Kidney epithelial cell (primary cell): Measurements from ENCODE around the gene GPR137B. TPM values are rescaled to one million over a fixed set of nuclear protein-coding genes. Genes with fewer than 3 reads are reported as not detected.

Experiments used
- DNase-seq: peaks from one replicate; pipeline ENCODE4 v3.0.0-alpha.2; 2010; ENCODE audit warnings: low read depth
- H3K27me3 ChIP-seq: 2 replicates; pipeline ENCODE4 v1.6.0; 2011; ENCODE audit warnings: low read length; ENCODE audit not compliant: control insufficient read depth, insufficient read depth
- H3K36me3 ChIP-seq: 2 replicates; pipeline ENCODE4 v1.5.1; 2011; ENCODE audit warnings: low read length; ENCODE audit not compliant: control insufficient read depth, insufficient read depth
- H3K4me3 ChIP-seq: 2 replicates; pipeline ENCODE4 v1.5.1; 2011; ENCODE audit warnings: low read depth, mild to moderate bottlenecking, control low read depth, low read length
- CTCF ChIP-seq: IDR thresholded peaks from 2 replicates; pipeline ENCODE4 v1.5.1; 2011; ENCODE audit warnings: mild to moderate bottlenecking, moderate library complexity, low read length, control low read depth, inconsistent platforms; ENCODE audit not compliant: insufficient read depth, poor library complexity, severe bottlenecking
- total RNA-seq: library from RNA; depleted of rRNA; stranded (reverse); fragments of >200 nt; gene quantifications from 2 replicates; pipeline ENCODE4 v1.2.3, GENCODE V29; 2015

GPR137B gene
- total RNA-seq, 1 donor from 2014 or later, result 26.8 TPM

GRCh38 chr1:236122176-236122575, 20.2 kb upstream of the GPR137B start:
- Histone ChIP-seq H3K36me3 (no peaks in the 10 kb centered on the region), H3K27me3 (no peaks in the 10 kb centered on the region), H3K4me3 (no peak overlapping the region)
- no peak for DNase-seq
- TF ChIP-seq CTCF, result no peak

GRCh38 chr1:236123563-236123962, 18.8 kb upstream of the GPR137B start:
- no peak for TF ChIP-seq CTCF
- H3K27me3 ChIP-seq, result no peaks in the 10 kb centered on the region
- no peaks in the 10 kb centered on the region for H3K36me3 ChIP-seq
- DNase-seq, result no peak
- no peak overlapping the region for H3K4me3 ChIP-seq

GRCh38 chr1:236124965-236125364, 17.4 kb upstream of the GPR137B start:
- Histone ChIP-seq H3K27me3 (no peaks in the 10 kb centered on the region), H3K36me3 (no peaks in the 10 kb centered on the region), H3K4me3 (no peak overlapping the region)
- no peak for DNase-seq
- TF ChIP-seq CTCF, result no peak

- DNase-seq, result no peak
- Histone ChIP-seq H3K4me3 (no peak overlapping the region), H3K27me3 (no peaks in the 10 kb centered on the region), H3K36me3 (no peaks in the 10 kb centered on the region)
- TF ChIP-seq CTCF, result no peak
Observed at GRCh38 chr1:236127045-236127444, 15.3 kb upstream of the GPR137B start.

GRCh38 chr1:236128646-236129178, 13.6 kb upstream of the GPR137B start:
- Histone ChIP-seq H3K36me3 (no peaks in the 10 kb centered on the region), H3K27me3 (no peaks in the 10 kb centered on the region), H3K4me3 (no peak overlapping the region)
- no peak for DNase-seq
- no peak for TF ChIP-seq CTCF

GRCh38 chr1:236129306-236129705, 13.0 kb upstream of the GPR137B start:
- no peak for DNase-seq
- Histone ChIP-seq H3K36me3 (no peaks in the 10 kb centered on the region), H3K27me3 (no peaks in the 10 kb centered on the region), H3K4me3 (no peak overlapping the region)
- no peak for TF ChIP-seq CTCF
